ENCODE results near the gene ASF1B. TPM values are rescaled to one million over a fixed set of nuclear protein-coding genes. Genes with fewer than 3 reads are reported as not detected.

Gene ASF1B
- total and polyA plus RNA-seq, 2 experiments from 2014 or later = 33.3 to 36.9 TPM

- peaks cover 25% of the 10 kb centered on the region for H3F3A ChIP-seq (replicated peaks; ENCODE audit: low read depth)
- no peaks in the 10 kb centered on the region for H3K27me3 ChIP-seq (ENCODE audit: insufficient read depth)
- H3K36me3 Mint-ChIP-seq (ENCODE audit: low read depth) = peaks cover 4% of the 10 kb centered on the region; the same call in 2 of the 3 replicates
- H4K20me1 ChIP-seq (replicated peaks; ENCODE audit: insufficient read depth) = peaks cover 11% of the 10 kb centered on the region
- no peak overlapping the region for H3K27ac ChIP-seq (ENCODE audit: low read depth)
- no peaks in the 10 kb centered on the region for H3K9me2 ChIP-seq (ENCODE audit: insufficient read depth)
- H2AFZ ChIP-seq = no peak overlapping the region
- peaks cover 14% of the 10 kb centered on the region for H3K27me3 Mint-ChIP-seq (ENCODE audit: insufficient read depth, low read depth, poor library complexity)
- H3K9me3 Mint-ChIP-seq = no peaks in the 10 kb centered on the region; the same call in 2 of the 3 replicates
- peaks cover 17% of the 10 kb centered on the region for H3K79me2 ChIP-seq (replicated peaks; ENCODE audit: insufficient read depth)
- no peak overlapping the region for H3K27ac Mint-ChIP-seq
- TF ChIP-seq EZH2 (IDR thresholded peaks at IDR 0.05; ENCODE audit: low read depth, unreplicated experiment) = no peak
- peak; percentile 66 to 68 for TF ChIP-seq CTCF (conservative IDR thresholded peaks at IDR 0.05; ENCODE audit: low read depth in 2 of 2)
- no peaks in the 10 kb centered on the region; the same call in 1 of the 2 replicates for H3K36me3 ChIP-seq (ENCODE audit: insufficient read depth)
- H3K4me1 ChIP-seq (ENCODE audit: insufficient read depth) = peaks cover 51% of the 10 kb centered on the region
- H3K4me1 Mint-ChIP-seq = peaks cover 46% of the 10 kb centered on the region
- DNase-seq (ENCODE audit: low spot score) (peak; percentile 77), ATAC-seq (peak; percentile 8)
- no peak overlapping the region for H3K4me2 ChIP-seq
- no peak overlapping the region for H3K4me3 ChIP-seq
- no peak overlapping the region for H3K4me3 Mint-ChIP-seq
Measured at GRCh38 chr19:14114854-14115253, 21.5 kb downstream of the ASF1B start.

- Mint-ChIP-seq H3K36me3 (ENCODE audit: low read depth) (peaks cover 3% of the 10 kb centered on the region; the same call in 1 of the 3 replicates), H3K4me1 (peaks cover 46% of the 10 kb centered on the region), H3K27ac (no peak overlapping the region), H3K4me3 (no peak overlapping the region), H3K27me3 (ENCODE audit: insufficient read depth, low read depth, poor library complexity) (peaks cover 14% of the 10 kb centered on the region), H3K9me3 (no peaks in the 10 kb centered on the region; the same call in 2 of the 3 replicates)
- TF ChIP-seq EZH2 (IDR thresholded peaks at IDR 0.05; ENCODE audit: low read depth, unreplicated experiment) (no peak), ETS1 (IDR thresholded peaks at IDR 0.05) (no peak), ZNF114 (CRISPR knock-in tag; IDR thresholded peaks at IDR 0.05) (no peak), EZH2phosphoT487 (IDR thresholded peaks at IDR 0.05; ENCODE audit: unreplicated experiment) (no peak), ZNF462 (CRISPR knock-in tag; IDR thresholded peaks at IDR 0.05) (no peak), STAT1 (IDR thresholded peaks at IDR 0.05; ENCODE audit: unreplicated experiment) (no peak), CTCF (conservative IDR thresholded peaks at IDR 0.05; ENCODE audit: low read depth in 2 of 2) (no peak), NANOG (IDR thresholded peaks at IDR 0.05; ENCODE audit: borderline replicate concordance) (no peak), ZNF331 (CRISPR knock-in tag; IDR thresholded peaks at IDR 0.05; ENCODE audit: low read depth) (no peak)
- Histone ChIP-seq H3K27me3 (ENCODE audit: insufficient read depth) (no peaks in the 10 kb centered on the region), H3K4me2 (no peak overlapping the region), H2AFZ (no peak overlapping the region), H3K36me3 (ENCODE audit: insufficient read depth) (no peaks in the 10 kb centered on the region), H3K27ac (ENCODE audit: low read depth) (no peak overlapping the region), H3F3A (replicated peaks; ENCODE audit: low read depth) (peaks cover 23% of the 10 kb centered on the region), H3K4me3 (no peak overlapping the region), H4K20me1 (replicated peaks; ENCODE audit: insufficient read depth) (peaks cover 11% of the 10 kb centered on the region), H3K79me2 (replicated peaks; ENCODE audit: insufficient read depth) (peaks cover 17% of the 10 kb centered on the region), H3K4me1 (ENCODE audit: insufficient read depth) (peaks cover 51% of the 10 kb centered on the region), H3K9me2 (ENCODE audit: insufficient read depth) (no peaks in the 10 kb centered on the region)
- DNase-seq (ENCODE audit: low spot score) (no peak), ATAC-seq (no peak)
Measured at GRCh38 chr19:14114439-14114838, 21.9 kb downstream of the ASF1B start.

Measured in GM23338 (cell line).